Measurements from ENCODE around the gene ARFIP1. TPM values are rescaled to one million over a fixed set of nuclear protein-coding genes. Genes with fewer than 3 reads are reported as not detected.

The ARFIP1 gene
- total RNA-seq, 1 donor from 2014 or later = 11.6 TPM

DNA sequence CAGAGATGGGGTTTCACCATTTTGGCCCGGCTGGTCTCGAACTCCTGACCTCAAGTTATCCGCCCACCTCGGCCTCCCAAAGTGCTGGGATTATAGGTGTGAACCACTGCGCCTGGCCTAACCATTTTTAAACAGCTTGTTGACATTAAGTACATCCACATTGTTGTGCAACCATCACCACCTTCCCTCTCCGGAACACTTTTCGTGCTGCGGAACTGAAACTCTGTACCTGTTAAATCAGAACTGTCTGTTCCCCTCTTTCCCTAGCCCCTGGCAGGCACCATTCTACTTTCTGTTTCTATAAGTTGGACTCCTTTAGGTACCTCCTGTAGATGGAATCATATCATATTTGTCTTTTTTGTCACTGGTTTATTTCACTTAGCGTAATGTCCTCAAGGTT is 165.9 kb downstream of the ARFIP1 start:
- no peak for DNase-seq (ENCODE audit: low spot score in 2 of 2)
- TF ChIP-seq, protein P1, sequence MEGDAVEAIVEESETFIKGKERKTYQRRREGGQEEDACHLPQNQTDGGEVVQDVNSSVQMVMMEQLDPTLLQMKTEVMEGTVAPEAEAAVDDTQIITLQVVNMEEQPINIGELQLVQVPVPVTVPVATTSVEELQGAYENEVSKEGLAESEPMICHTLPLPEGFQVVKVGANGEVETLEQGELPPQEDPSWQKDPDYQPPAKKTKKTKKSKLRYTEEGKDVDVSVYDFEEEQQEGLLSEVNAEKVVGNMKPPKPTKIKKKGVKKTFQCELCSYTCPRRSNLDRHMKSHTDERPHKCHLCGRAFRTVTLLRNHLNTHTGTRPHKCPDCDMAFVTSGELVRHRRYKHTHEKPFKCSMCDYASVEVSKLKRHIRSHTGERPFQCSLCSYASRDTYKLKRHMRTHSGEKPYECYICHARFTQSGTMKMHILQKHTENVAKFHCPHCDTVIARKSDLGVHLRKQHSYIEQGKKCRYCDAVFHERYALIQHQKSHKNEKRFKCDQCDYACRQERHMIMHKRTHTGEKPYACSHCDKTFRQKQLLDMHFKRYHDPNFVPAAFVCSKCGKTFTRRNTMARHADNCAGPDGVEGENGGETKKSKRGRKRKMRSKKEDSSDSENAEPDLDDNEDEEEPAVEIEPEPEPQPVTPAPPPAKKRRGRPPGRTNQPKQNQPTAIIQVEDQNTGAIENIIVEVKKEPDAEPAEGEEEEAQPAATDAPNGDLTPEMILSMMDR (IDR thresholded peaks at IDR 0.05) = no peak
- Histone ChIP-seq H3K4me1 (no peaks in the 10 kb centered on the region), H3K4me3 (no peak overlapping the region), H3K27ac (no peak overlapping the region), H3K36me3 (no peaks in the 10 kb centered on the region), H3K27me3 (no peaks in the 10 kb centered on the region), H3K9me3 (no peaks in the 10 kb centered on the region)
- intact Hi-C loops (cut with DNase I) = no loop called here

DNA sequence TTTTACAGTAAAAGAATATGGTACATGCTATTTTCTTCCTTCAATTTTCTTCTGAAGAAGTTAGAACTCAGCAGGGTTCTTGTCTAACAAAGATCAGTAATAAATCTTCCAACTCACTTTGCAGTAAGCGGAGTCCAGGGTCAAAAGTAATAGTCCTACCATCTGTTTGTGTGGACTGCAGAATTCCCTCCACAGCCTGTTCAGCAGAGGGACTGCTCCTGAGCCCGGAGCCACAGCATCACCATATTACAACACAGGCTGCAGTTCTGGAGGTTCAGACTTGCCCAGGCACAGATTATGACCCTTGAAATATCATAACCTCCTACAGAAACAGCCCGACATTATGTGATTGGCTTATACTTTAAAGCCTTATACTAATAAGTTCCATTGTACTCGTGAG is 166.7 kb downstream of the ARFIP1 start:
- Histone ChIP-seq H3K9me3 (no peaks in the 10 kb centered on the region), H3K4me3 (no peak overlapping the region), H3K36me3 (no peaks in the 10 kb centered on the region), H3K27me3 (no peaks in the 10 kb centered on the region), H3K4me1 (no peaks in the 10 kb centered on the region), H3K27ac (no peak overlapping the region)
- DNase-seq (ENCODE audit: low spot score in 2 of 2) = no peak
- TF ChIP-seq, protein P1 (IDR thresholded peaks at IDR 0.05) = no peak
- intact Hi-C loops (cut with DNase I) = no loop called here

DNA sequence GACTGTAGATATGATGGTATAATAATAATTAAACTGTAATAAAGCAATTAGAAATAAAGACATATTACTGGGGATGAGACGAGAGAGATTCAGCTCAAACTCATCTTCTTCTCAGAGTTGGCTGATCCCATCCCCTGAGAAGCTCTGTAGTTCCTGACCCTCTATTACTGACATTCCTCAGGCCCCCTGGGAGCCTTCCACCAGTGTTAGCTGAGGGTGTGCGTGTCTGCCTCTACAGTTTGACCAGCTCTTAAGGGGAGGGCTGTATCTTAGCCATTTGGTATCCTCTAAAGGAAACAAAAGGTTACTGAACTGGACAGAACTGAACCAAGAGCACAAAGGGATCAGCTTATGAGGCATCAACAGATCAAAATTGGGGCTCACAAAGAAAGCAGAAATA is 167.6 kb downstream of the ARFIP1 start:
- TF ChIP-seq, protein P1 (IDR thresholded peaks at IDR 0.05) = no peak
- H3K4me3 ChIP-seq = no peak overlapping the region
- DNase-seq (ENCODE audit: low spot score in 2 of 2) = no peak
- H3K9me3 ChIP-seq = no peaks in the 10 kb centered on the region
- no peak overlapping the region for H3K27ac ChIP-seq
- H3K36me3 ChIP-seq = no peaks in the 10 kb centered on the region
- H3K27me3 ChIP-seq = no peaks in the 10 kb centered on the region
- intact Hi-C loops (cut with DNase I) = no loop called here
- no peaks in the 10 kb centered on the region for H3K4me1 ChIP-seq

- H3K27me3 ChIP-seq = no peaks in the 10 kb centered on the region
- no peak overlapping the region for H3K4me3 ChIP-seq
- no peaks in the 10 kb centered on the region for H3K36me3 ChIP-seq
- intact Hi-C loops (cut with DNase I) = no loop called here
- DNase-seq (ENCODE audit: low spot score in 2 of 2) = no peak
- H3K9me3 ChIP-seq = no peaks in the 10 kb centered on the region
- H3K27ac ChIP-seq = no peak overlapping the region
- no peaks in the 10 kb centered on the region for H3K4me1 ChIP-seq
- TF ChIP-seq, protein P1 (IDR thresholded peaks at IDR 0.05) = no peak
Measured at GRCh38 chr4:152949930-152950329, 170.2 kb downstream of the ARFIP1 start.

DNA sequence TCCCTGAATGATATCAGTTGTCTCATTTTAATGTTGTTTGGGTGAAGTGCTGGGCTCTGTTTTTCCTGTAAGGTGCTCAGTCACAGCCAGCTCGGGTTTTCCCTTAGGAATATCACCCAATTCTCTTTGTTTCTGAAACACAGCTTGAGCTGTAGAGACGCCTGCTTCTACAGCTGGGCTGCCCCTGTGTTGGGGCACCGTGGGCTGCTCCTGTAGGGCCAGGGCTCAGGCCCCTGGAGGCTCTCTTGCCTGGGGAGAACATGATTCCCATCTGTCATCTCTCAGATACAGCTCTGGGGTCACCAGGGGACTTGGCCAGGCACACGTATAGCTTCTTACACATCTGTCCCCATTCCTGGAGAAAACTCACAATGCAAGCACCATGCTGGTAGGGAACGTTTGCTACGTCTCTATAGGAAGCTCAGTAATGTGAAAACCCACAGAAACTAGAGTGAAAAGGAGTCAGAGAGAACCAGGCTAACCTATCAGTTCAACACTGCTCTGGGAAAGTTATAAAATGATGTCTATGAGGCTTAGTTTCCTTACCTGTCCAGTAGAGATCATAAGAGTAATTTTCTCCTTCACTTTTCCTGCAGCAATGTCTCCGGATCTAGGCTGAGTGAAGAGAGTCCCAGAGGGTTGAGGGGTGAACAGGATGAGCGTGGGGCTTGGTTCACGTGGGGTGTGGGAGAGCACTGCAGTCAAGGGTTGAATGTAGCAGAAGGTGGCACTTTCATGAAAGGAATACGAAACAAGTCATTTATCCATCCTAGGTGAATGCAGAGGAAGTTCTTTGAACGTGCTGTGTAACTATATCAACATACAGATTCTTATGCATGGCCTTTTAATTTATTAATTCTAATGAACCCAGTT is 170.9 kb downstream of the ARFIP1 start:
- H3K9me3 ChIP-seq = no peaks in the 10 kb centered on the region
- no peaks in the 10 kb centered on the region for H3K36me3 ChIP-seq
- no peaks in the 10 kb centered on the region for H3K27me3 ChIP-seq
- intact Hi-C loops (cut with DNase I) = no loop called here
- no peak for DNase-seq (ENCODE audit: low spot score in 2 of 2)
- no peak overlapping the region for H3K4me3 ChIP-seq
- TF ChIP-seq, protein P1 (IDR thresholded peaks at IDR 0.05) = no peak
- H3K4me1 ChIP-seq = no peaks in the 10 kb centered on the region
- no peak overlapping the region for H3K27ac ChIP-seq
